HG03064 (cell line): ENCODE data around the gene SMLR1.
"Not testable (repeated sequence)": the region's sequence is repeated elsewhere in the genome, so short reads cannot be mapped to it uniquely, and the experiment has no call there.

ENCODE experiments used
- ATAC-seq: cut with Tn5 transposase; IDR thresholded peaks from one replicate; pipeline ENCODE4 v1.9.1; 2021; ENCODE audit warnings: low read depth; ENCODE audit not compliant: unreplicated experiment

Gene SMLR1

GRCh38 chr6:130827247-130828149, at the start of gene SMLR1:
Gene SMLR1, plus strand, starts transcription at chr6:130827406. Its CDS starts 8 bp downstream, at chr6:130827414.
- no peak for ATAC-seq

GRCh38 chr6:130778946-130779657, 48.1 kb upstream of the SMLR1 start:
- no peak for ATAC-seq

DNA sequence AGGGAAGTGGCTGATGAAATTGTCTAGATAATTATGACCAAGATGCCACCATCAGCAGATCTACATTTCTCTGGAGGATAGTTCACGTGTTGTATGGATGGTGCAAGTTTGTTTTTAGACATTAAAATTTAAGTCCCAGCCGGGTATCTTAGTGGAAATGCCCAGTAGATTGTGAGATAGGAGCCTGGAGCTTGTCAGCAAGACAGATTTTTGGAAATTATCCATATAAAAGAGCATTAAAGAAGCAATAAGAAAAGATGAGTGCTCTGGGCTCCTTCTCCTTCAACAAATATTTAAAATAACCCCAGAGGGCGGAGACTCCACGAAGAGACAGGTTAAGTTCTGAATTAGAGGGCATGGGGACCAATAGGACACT, 47.6 kb upstream of the SMLR1 start:
- no peak for ATAC-seq

DNA sequence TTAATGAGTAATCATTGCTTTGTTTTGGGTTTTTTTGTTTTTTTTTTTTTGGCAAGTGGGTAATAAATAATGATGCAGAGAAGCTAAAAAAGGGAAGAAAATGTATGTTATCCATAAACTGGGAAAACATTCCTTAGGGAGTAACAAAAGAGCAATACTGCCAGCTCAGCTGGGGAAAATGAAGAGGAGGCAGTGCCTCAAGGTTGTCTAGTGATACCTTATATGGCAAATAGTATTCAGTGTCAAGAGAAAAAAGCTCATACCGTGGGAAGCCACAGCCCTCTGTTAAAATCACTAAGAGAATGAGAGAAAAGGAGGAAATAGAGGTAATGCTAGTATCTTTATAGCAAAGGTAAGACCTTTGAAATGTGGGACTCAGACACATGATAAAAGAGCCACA, 47.1 kb upstream of the SMLR1 start:
- ATAC-seq = no peak

DNA sequence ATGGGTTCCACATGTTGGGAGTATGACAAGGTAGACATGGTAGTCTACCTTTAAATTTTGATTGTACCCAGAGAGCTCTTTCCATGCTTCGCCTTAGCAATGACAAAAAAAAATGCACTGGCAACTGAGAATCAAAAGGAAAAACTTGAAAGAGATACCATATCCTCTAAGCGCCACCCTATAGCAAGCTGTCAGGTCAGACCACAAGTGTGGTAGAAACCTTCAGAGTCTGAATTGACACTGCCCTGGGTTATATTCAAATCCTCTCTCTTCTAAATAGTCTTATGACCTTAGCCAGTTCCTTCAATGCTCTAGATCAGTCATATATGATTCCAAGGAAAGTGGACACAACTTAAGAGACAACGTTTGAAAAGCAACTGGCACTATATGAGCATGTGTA, 45.6 kb upstream of the SMLR1 start:
- no peak for ATAC-seq

GRCh38 chr6:130783416-130784107, 43.6 kb upstream of the SMLR1 start:
- ATAC-seq = no peak

GRCh38 chr6:130787726-130788500, 39.3 kb upstream of the SMLR1 start:
- ATAC-seq = no peak

DNA sequence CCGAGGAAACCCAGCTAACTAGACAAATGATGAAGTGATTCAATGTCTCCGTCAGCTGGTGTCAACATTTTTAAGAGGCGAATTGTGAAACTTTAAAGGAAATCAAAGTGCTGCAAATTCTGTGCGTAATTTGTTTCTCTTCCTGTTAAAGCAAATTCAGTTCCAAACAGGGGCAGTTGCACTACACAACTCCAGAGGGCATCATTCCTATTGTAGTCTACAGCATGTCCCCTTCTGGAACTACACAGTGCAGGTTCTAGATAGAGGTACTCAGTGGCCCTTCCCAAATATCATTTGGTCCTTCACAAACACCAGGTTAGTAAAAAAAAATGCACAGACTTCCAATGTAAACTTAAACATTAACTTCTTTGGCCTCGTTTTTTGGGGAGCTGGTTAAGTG, 38.3 kb upstream of the SMLR1 start:
- ATAC-seq = no peak

DNA sequence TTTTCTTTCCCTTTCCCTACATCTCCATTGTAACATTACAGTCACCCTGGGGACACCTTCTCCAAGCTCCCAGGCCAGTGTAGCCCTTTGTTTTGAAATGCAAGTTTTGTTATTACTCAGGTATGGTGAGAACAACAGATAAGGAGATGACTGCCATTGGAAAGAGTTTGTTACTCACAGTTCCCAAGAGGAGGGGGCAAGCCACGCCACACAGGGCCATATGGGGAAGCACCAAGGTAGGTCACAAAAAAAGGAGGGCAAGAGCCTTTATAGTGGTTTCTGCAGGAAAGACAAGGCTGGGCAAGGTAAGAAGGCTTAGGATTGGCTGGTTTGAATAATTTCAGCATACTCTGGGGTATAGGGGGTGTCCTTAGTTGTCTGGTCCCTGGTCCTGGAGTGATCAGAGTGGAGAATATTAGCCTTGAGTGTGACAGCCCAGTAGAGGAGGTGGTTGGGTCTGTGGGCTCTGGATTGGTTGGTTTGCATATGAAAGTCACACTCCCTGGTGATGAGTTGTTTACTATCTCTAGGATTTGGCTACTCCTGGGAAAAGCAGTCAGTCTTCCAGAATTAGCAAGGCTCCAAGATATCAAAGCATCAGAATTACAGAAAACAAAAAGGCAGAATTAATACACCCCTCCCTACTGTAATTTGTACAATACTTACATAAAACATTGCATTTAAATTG, 33.1 kb upstream of the SMLR1 start:
- no peak for ATAC-seq

DNA sequence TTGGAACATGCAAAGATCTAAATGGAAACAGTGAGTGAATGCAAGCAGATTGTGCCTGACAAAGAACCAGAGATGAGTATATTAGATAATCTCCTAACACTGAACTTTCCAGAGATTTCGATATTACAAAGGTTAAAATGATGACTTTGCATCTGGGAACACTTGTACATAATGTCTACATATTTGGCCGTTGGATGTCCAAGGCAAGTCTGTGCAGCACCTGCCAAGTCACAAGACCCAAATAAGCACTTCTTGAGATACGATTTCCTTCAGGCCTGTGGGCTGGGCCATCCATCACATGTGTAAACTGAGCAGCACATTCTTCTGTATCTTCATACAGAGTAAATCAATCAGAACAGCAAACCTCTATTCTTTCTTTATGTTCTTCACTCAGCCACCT, 32.5 kb upstream of the SMLR1 start:
- ATAC-seq = no peak

- no peak for ATAC-seq
Observed at GRCh38 chr6:130796313-130796905, 30.8 kb upstream of the SMLR1 start.

DNA sequence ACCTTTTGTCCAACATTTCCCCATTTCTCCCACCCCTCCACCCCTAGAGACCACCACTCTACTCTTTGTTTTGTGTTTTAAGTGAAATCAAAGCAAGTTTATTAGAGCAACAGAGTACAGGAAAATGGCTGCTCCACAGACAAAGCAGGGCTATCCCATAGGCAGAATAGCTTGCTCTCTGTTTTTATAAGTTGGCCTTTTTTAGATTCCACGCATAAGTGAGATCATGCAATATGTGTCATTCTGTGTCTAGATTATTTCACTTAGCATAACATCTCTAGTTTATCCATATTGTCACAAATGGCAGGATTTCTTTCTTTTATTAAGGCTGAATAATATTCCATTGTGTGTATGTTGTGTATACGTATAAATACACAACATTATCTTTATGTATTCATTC, 30.1 kb upstream of the SMLR1 start:
- ATAC-seq = no peak

DNA sequence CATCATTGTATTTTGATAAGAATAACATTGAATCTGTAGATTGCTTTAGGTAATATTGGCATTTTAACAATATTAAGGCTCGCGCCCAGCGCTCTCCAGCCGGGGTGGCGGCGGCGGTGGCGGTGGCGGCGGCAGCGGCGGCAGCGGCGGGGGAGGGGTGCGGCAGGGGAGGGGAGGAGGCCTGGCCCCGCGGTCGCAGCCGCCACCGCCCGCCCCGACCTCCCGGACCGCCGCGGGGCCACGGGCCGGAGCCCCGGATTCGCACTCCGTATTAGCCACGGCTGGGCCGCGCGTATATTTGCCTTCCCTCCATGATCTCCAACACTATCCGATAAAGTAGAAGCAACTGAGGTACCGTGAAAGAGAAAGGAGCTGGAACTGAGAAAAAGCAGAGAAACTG, 25.8 kb upstream of the SMLR1 start:
- not testable (repeated sequence) for ATAC-seq

- ATAC-seq = no peak
Observed at GRCh38 chr6:130810307-130811030, 16.7 kb upstream of the SMLR1 start.

DNA sequence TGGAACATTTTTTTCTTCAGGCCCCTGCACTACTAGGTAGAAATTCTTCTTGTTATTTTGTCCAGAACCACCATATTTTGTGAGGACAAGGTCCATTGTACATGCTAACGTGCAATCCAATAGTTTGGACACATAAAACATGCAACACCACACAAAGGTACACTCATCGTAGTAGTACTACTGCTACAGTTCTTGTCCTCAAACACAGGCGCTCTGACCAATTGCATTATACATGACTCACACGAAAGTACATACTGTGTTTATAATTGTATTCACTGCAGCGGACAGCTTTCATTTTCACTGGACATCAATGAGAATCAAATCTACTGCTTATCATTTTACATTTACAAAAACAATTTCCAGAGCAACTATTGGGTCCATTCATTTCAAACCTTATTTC, 15.3 kb upstream of the SMLR1 start:
- ATAC-seq = no peak

- no peak for ATAC-seq
Observed at GRCh38 chr6:130814506-130814905, 12.7 kb upstream of the SMLR1 start.

DNA sequence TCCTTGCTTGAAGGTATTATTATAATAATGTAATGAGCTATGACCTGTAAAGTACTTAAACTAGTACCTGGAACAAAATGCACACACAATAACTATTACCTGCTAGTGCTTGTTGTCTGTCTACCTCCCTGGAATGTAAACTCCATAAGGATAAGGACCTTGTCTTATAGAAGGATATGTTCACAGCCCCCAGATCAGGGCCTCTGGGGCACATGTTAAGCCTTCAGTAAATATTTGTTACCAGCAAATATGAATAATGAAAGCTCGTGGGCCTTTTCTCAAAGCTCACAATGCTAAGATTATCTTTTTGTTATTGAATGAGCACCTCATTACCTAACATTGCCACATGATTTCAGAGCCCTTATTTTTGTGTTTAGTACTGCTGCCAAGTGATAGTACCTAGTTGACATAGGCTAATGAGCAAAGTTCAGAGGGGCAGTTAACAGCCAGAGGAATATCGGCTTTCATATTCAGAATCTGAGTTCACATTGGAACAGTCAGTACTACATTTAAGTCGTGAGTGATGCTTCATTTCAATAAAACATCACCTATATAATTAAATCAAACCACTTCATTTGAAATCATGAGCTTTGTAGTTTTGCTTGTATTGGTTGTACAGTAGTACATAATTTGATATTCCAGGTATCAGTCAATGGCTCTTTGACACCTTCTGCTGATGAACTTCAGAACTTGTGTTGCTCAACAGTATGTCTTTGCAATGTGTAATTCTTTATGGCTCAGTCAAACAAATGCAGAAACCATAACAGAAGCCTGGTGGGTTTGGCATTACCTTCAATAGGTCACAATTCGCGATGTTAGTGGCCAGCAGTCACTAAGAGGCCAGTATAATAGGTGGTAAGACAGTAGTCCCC, 11.8 kb upstream of the SMLR1 start:
- no peak for ATAC-seq

GRCh38 chr6:130822736-130823135, 4.5 kb upstream of the SMLR1 start:
- no peak for ATAC-seq
